Testis (tissue), 3 donors: Measurements from ENCODE around the gene RRM1. TPM values are rescaled to one million over a fixed set of nuclear protein-coding genes. Genes with fewer than 3 reads are reported as not detected.
A peak's percentile ranks its signal among the peaks of the same experiment; 100 is the strongest.

ENCODE experiments used
- DNase-seq: peaks from one replicate; pipeline ENCODE4 v3.0.0-alpha.2; 2019
- H3K27ac ChIP-seq, 2 donors: fragments of 200-600 bp; sonication (generic); one replicate each; pipeline ENCODE4 v1.5.1; 2019
- H3K27me3 ChIP-seq: fragments of 200-600 bp; sonication (generic); one replicate; pipeline ENCODE4 v1.5.1; 2019
- H3K36me3 ChIP-seq: fragments of 200-600 bp; sonication (generic); one replicate; pipeline ENCODE4 v1.5.1; 2017; ENCODE audit warnings: low read depth; ENCODE audit errors: missing control alignments
- H3K4me1 ChIP-seq: fragments of 200-600 bp; sonication (generic); one replicate; pipeline ENCODE4 v1.5.1; 2019
- H3K4me3 ChIP-seq, 2 donors: fragments of 200-600 bp; sonication (generic); one replicate each; pipeline ENCODE4 v1.5.1; 2017 to 2019
- H3K9me3 ChIP-seq: fragments of 200-600 bp; sonication (generic); one replicate; pipeline ENCODE4 v1.5.1; 2017
- POLR2A ChIP-seq: fragments of 450-650 bp; IDR thresholded peaks from one replicate; pipeline ENCODE4 v1.6.1; 2017; ENCODE audit warnings: antibody characterized with exemption, mild to moderate bottlenecking, moderate library complexity
- WGBS, 2 donors: methylation state at CpG; one replicate each; pipeline ENCODE4 v1.1.5; 2018; 5-methylcytosine and 5-hydroxymethylcytosine counted together
- intact Hi-C: fragments of 100-400 bp; cut with DNase I; formaldehyde crosslinking; loops from one replicate; pipeline ENCODE4 v1.15.1; 2023; ENCODE audit warnings: low total_unique reads
- polyA plus RNA-seq: library from polyadenylated mRNA; stranded (reverse); fragments of 350-450 nt; fragmentation: Illumina TruSeq; extraction: RNeasy Lipid Tissue Mini Kit (QIAGEN cat#74804); gene quantifications from one replicate; pipeline ENCODE4 v1.2.3, GENCODE V29; 2014; ENCODE audit warnings: low read depth, low replicate concordance; ENCODE audit not compliant: insufficient read depth
- total RNA-seq, 2 donors: library from RNA; depleted of rRNA; stranded (reverse); fragments of >200 nt; gene quantifications; one replicate each; pipeline ENCODE4 v1.2.3, GENCODE V29; 2016
- TF ChIP-seq, protein P1 (sequence below), 3 experiments: fragments of 450-650 bp in 2 of 3; fragments of 200-600 bp in 1 of 3; sonication (generic) in 1 of 3; IDR thresholded peaks; one replicate each; pipeline ENCODE4 v1.5.1; 2016 to 2019; ENCODE audit warnings: antibody characterized with exemption in 3 of 3, mild to moderate bottlenecking in 2 of 3, moderate library complexity in 1 of 3

RRM1 gene
- total and polyA plus RNA-seq, 3 donors from 2014 or later: 31.4 to 48.3 (median 45.9) TPM

DNA sequence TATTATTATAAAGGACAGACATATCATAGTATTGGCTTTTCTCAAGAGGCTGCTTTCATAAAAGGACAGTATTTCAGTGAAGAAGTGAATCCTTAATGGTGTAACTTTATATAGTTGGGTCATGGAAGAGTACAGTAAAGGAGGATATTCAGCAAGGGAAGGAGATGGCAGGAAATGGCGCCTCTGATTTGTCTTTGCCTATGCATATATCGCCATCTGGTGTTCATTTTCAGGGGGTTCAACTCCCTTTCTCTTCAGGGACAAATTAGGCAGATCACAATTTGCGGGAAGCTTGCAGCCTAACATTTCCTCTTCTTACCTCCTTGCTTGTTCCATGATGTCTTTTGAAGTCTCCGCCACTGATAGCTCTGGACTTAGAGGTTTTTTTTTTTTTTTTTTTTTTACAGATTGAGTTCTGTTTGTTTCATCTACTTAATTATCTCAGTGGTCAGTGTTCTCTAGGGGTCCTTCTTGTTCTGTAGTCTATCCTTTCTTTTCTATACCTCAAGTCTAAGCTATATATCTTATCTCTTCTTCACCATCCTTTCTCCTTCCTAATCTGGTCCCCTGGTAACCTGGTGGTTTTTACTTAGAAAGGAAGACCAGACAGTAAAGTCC lies 21.8 kb upstream of the RRM1 start:
- Histone ChIP-seq H3K4me1 (no peaks in the 10 kb centered on the region), H3K9me3 (no peaks in the 10 kb centered on the region), H3K27ac (no peak overlapping the region), H3K4me3 (no peak overlapping the region), H3K36me3 (no peaks in the 10 kb centered on the region), H3K27me3 (no peaks in the 10 kb centered on the region)
- peak; percentile 80 for DNase-seq
- WGBS, 2 donors: 19 to 21% methylated on average over 4 of the region's 4 CpGs
- TF ChIP-seq, protein P1, sequence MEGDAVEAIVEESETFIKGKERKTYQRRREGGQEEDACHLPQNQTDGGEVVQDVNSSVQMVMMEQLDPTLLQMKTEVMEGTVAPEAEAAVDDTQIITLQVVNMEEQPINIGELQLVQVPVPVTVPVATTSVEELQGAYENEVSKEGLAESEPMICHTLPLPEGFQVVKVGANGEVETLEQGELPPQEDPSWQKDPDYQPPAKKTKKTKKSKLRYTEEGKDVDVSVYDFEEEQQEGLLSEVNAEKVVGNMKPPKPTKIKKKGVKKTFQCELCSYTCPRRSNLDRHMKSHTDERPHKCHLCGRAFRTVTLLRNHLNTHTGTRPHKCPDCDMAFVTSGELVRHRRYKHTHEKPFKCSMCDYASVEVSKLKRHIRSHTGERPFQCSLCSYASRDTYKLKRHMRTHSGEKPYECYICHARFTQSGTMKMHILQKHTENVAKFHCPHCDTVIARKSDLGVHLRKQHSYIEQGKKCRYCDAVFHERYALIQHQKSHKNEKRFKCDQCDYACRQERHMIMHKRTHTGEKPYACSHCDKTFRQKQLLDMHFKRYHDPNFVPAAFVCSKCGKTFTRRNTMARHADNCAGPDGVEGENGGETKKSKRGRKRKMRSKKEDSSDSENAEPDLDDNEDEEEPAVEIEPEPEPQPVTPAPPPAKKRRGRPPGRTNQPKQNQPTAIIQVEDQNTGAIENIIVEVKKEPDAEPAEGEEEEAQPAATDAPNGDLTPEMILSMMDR (IDR thresholded peaks at IDR 0.05): peak; percentile 72 to 96 (median 91)
- no peak for TF ChIP-seq POLR2A
- intact Hi-C loops: loop anchor here (5.0 kb wide), 1 partner anchor 220 kb away; no protein-coding TSS in a partner anchor

DNA sequence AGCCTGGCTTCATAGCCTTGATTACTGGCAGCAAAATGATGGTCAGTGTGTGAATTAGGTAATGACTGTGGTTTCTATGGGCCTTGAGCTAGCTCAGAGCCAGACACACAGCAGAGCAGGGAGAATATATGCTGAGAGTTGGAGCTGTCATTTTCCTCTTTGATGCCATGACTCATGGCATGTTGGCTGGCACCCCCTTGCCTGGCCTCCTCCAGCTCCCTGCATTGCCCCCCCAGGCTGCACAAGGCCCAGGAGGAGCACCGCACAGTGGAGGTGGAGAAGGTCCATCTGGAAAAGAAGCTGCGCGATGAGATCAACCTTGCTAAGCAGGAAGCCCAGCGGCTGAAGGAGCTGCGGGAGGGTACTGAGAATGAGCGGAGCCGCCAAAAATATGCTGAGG lies 20.3 kb upstream of the RRM1 start:
- H3K4me1 ChIP-seq: no peaks in the 10 kb centered on the region
- no peaks in the 10 kb centered on the region for H3K36me3 ChIP-seq
- H3K27me3 ChIP-seq: no peaks in the 10 kb centered on the region
- no peak overlapping the region for H3K4me3 ChIP-seq
- 92 to 97% methylated on average over 7 of the region's 7 CpGs for WGBS, 2 donors
- no peak for DNase-seq
- intact Hi-C loops: loop anchor here (5.0 kb wide), 1 partner anchor 222 kb away; no protein-coding TSS in a partner anchor
- H3K27ac ChIP-seq: no peak overlapping the region
- no peaks in the 10 kb centered on the region for H3K9me3 ChIP-seq
- no peak for TF ChIP-seq POLR2A
- TF ChIP-seq, protein P1 (IDR thresholded peaks at IDR 0.05): no peak

DNA sequence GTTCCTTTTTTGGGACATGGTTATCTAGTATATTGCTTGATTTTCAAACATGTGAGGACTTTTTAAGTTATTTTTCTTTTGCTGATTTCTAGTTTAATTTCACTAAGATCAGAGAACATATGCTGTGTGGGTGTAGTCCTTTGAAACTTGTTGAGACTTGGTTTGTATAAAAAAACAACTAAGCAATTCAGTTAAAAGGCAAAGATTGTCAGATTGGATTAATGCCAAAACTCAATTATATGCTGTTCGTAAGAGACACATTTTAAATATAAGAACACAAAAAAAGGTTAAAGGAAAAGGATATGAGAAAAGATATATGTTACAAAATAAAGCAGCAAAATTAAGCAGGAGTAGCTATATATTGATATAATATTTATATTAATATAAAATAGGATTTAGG lies 17.8 kb upstream of the RRM1 start:
- DNase-seq: no peak
- 72 to 75% methylated on average over 1 of the region's 1 CpG for WGBS, 2 donors
- no peaks in the 10 kb centered on the region for H3K9me3 ChIP-seq
- no peaks in the 10 kb centered on the region for H3K4me1 ChIP-seq
- no peak overlapping the region for H3K4me3 ChIP-seq
- TF ChIP-seq, protein P1 (IDR thresholded peaks at IDR 0.05): no peak
- no peak for TF ChIP-seq POLR2A
- H3K27ac ChIP-seq: no peak overlapping the region
- no peaks in the 10 kb centered on the region for H3K27me3 ChIP-seq
- no peaks in the 10 kb centered on the region for H3K36me3 ChIP-seq
- intact Hi-C loops: no loop called here

DNA sequence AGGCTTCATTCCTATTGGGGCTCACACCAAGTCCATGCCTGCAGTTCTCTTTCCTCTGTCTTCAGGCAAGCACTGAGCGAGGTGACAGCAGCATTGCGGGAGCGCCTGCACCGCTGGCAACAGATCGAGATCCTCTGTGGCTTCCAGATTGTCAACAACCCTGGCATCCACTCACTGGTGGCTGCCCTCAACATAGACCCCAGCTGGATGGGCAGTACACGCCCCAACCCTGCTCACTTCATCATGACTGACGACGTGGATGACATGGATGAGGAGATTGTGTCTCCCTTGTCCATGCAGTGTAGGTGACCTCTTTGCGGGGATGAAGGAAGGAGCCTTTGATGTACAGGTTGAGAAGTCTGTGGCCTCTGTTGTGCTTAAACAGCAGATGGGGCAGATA lies 11.4 kb upstream of the RRM1 start:
- Histone ChIP-seq H3K27me3 (no peaks in the 10 kb centered on the region), H3K36me3 (no peaks in the 10 kb centered on the region)
- 84 to 94% methylated on average over 8 to 9 of the region's 9 CpGs for WGBS, 2 donors

More for the DNA sequence above, 11.4 kb upstream of the RRM1 start:
- H3K4me1 ChIP-seq: no peaks in the 10 kb centered on the region
- no peak overlapping the region for H3K4me3 ChIP-seq
- no peak for DNase-seq
- intact Hi-C loops: no loop called here
- TF ChIP-seq, protein P1 (IDR thresholded peaks at IDR 0.05): no peak
- TF ChIP-seq POLR2A: no peak
- H3K9me3 ChIP-seq: no peaks in the 10 kb centered on the region
- H3K27ac ChIP-seq: no peak overlapping the region
